ENCODE measurements around the gene RSPH3.
A peak's percentile ranks its signal among the peaks of the same experiment; 100 is the strongest.

RSPH3 gene, protein sequence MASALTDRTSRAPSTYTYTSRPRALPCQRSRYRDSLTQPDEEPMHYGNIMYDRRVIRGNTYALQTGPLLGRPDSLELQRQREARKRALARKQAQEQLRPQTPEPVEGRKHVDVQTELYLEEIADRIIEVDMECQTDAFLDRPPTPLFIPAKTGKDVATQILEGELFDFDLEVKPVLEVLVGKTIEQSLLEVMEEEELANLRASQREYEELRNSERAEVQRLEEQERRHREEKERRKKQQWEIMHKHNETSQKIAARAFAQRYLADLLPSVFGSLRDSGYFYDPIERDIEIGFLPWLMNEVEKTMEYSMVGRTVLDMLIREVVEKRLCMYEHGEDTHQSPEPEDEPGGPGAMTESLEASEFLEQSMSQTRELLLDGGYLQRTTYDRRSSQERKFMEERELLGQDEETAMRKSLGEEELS

DNA sequence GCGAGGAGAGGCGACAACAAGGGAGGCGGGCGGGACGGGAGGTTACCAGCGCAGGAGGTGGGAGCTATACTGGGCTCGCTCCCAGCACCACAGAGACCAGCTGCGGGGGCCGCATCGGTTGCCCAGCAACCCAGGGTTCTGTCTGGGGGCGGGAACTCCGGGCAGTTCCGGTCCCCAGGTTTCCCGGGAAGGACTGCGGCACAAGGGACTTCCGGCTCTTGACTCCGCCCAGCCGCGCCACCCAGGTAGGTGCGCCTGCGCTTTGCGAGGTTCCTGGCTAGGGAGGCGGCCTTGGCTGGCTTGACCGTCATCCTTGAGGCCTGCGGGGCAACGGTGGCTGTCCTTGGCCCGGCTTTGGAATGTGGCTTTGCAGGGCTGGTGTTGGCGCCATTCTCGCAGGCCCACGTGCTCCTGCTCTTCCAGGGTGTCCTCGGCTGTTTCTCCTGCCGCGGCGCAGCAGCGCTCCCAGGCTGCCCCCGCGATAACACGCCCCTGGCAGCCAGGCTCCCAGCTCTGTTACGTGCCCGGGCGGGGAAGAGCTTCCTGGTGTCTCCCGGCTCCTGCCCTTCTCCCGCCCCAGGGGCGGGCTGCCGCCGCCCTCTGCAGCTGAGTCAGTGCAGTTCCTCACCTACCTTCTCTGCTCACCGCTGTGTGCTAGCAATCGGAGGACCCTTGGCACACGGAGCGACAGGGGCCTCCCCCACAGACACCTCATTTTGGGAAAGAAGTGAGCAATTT lies at the start of gene RSPH3:
RSPH3 (minus strand) TSS at position 537 of the 738 bp plus-strand sequence. CDS start 652 bp downstream, outside the sequence.
- H3K4me1 ChIP-seq (ENCODE audit: control insufficient read depth, insufficient read depth, low read length): no peaks in the 10 kb centered on the region
- no peaks in the 10 kb centered on the region for H3K27me3 ChIP-seq (ENCODE audit: control insufficient read depth, insufficient read depth, low read length)
- peak within 1 kb of the TSS; percentile 81 for H3K9ac ChIP-seq (ENCODE audit: low read length)
- H3K4me3 ChIP-seq (ENCODE audit: low read length): peak within 1 kb of the TSS; percentile 86
- H3K36me3 ChIP-seq (ENCODE audit: control insufficient read depth, insufficient read depth, low read length): no peaks in the 10 kb centered on the region
- H3K9me3 ChIP-seq (ENCODE audit: control insufficient read depth, low read length): no peaks in the 10 kb centered on the region

DNA sequence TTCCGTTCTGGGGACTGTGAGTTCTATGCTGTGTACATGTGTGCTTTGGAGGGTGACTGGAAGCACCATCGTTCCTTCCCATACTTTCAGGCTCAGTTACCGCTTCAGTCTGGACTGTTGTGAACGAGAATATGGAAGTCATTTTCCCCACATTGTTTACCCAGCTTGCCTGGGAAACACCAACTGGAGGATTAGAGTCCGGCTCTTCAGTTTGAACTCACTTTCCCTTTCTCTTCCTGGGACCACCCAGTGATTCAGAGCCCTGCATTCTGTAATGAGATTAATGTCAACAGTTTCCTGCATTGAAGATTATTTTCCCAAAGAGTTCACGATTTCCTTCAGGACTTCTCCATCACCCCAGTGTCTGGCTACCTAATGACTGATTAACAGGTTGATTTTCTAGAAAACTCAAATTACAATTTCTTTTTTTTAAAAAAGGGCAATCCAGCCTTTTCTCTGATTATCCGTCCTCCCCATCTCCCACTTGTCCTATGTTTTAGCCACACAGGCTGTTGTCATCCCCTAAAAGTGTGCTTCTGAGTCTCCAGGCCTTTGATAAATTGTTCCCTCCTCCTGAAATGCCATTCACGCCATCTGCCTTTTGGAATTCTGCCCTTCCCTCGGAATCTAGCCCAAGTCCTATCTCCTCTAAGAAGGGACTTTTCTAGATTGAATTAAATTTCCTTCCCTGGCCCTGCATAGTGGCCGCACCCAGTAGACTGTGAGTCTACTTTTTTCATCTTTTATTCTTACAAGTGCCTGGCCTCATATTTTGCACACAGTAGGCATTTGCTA lies 48.1 kb upstream of the RSPH3 start:
- H3K9me3 ChIP-seq (ENCODE audit: control insufficient read depth, low read length): no peaks in the 10 kb centered on the region
- no peaks in the 10 kb centered on the region for H3K4me1 ChIP-seq (ENCODE audit: control insufficient read depth, insufficient read depth, low read length)

DNA sequence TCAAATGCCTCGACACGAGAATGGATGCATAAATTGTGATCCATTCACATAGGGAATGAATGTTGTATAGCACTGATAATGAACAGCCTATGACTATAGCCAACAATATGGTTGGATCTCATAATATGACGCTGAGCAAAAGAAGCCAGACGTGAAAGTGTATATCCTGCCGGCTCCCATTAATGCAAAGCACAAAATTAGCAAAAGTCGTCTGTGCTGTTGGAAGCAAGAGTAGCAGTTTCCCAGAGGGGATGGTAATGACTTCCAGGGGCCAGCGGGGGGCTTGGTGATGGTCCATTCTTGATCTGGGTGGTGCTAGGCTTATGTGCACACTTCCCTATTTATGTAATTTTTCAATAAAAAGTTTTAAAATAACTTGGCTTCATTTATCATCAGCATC lies 45.8 kb upstream of the RSPH3 start:
- no peaks in the 10 kb centered on the region for H3K27me3 ChIP-seq (ENCODE audit: control insufficient read depth, insufficient read depth, low read length)
- H3K36me3 ChIP-seq (ENCODE audit: control insufficient read depth, insufficient read depth, low read length): no peaks in the 10 kb centered on the region
- H3K4me1 ChIP-seq (ENCODE audit: control insufficient read depth, insufficient read depth, low read length): no peaks in the 10 kb centered on the region
- H3K9me3 ChIP-seq (ENCODE audit: control insufficient read depth, low read length): no peaks in the 10 kb centered on the region
- H3K9ac ChIP-seq (ENCODE audit: low read length): no peak overlapping the region
- H3K4me3 ChIP-seq (ENCODE audit: low read length): no peak overlapping the region

More for the DNA sequence above, 48.1 kb upstream of the RSPH3 start:
- H3K27me3 ChIP-seq (ENCODE audit: control insufficient read depth, insufficient read depth, low read length): no peaks in the 10 kb centered on the region
- H3K4me3 ChIP-seq (ENCODE audit: low read length): no peak overlapping the region
- H3K36me3 ChIP-seq (ENCODE audit: control insufficient read depth, insufficient read depth, low read length): no peaks in the 10 kb centered on the region
- H3K9ac ChIP-seq (ENCODE audit: low read length): no peak overlapping the region

DNA sequence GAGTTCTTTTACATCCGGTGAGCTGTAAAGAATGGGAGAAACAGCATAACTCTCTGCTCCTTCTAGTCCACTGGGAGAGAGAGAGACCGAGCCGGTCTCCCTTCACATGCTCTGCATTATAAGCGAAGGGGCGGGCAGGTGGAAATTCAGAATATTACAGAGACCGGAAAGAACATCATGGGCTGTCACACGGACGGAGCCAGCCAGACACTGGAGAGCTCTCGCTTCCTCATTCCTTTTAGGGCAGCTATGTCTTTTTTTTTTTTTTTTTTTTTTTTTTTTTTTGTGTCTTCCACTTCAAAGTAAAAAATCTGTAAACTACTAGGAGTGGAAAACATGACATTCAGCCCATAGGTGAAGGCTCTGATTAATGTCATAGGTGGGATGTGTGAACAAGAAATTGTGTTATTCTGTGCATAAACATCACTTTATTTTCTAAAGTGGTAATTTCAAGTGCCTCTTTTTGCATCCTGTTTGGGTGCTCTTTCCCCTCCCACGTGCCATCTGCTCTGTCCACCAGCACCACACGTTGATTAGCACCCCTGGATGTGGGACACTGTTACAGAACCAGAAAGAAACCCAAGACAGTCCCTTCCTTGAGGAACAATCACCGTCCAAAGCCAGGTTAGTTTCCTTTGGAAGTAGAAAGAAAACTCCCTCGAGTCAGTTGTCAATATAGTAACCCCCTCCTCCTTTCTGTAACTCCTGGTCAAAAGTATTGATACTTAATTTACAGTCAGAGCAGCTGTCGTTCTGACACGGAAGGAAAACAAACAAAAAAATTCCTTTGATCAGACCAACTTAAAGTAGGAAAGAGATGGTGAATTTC lies 45.1 kb upstream of the RSPH3 start, which contains the start of gene TAGAP:
TAGAP (minus strand) TSS at position 93 of the 829 bp plus-strand sequence. CDS start 845 bp downstream, outside the sequence.
- Histone ChIP-seq H3K4me3 (ENCODE audit: low read length) (no peak within 1 kb of the TSS), H3K4me1 (ENCODE audit: control insufficient read depth, insufficient read depth, low read length) (no peaks in the 10 kb centered on the region), H3K9ac (ENCODE audit: low read length) (peak within 1 kb of the TSS; percentile 40), H3K27me3 (ENCODE audit: control insufficient read depth, insufficient read depth, low read length) (no peaks in the 10 kb centered on the region), H3K36me3 (ENCODE audit: control insufficient read depth, insufficient read depth, low read length) (no peaks in the 10 kb centered on the region), H3K9me3 (ENCODE audit: control insufficient read depth, low read length) (no peaks in the 10 kb centered on the region)

DNA sequence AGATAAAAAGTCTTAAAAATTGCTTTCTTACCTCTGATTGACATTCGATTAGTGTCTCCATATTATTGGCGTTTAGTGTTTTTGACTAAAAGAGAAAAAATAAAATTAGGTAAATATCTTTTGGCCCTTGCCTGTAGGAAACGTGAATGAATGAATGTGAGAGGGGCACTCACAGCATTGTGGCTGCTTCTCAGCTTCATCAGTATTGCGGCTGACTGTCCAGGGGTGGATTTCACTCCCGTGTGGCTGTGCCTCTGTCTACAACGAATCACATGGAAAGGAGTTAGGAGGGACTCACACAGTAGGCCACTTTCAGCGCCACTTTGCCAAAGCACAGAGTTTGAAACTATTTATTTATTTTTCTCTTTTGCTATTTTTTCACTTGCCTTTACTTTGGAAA lies 43.9 kb upstream of the RSPH3 start:
- H3K27me3 ChIP-seq (ENCODE audit: control insufficient read depth, insufficient read depth, low read length): no peaks in the 10 kb centered on the region
- no peaks in the 10 kb centered on the region for H3K4me1 ChIP-seq (ENCODE audit: control insufficient read depth, insufficient read depth, low read length)
- H3K9me3 ChIP-seq (ENCODE audit: control insufficient read depth, low read length): no peaks in the 10 kb centered on the region
- no peak overlapping the region for H3K4me3 ChIP-seq (ENCODE audit: low read length)
- H3K36me3 ChIP-seq (ENCODE audit: control insufficient read depth, insufficient read depth, low read length): no peaks in the 10 kb centered on the region
- H3K9ac ChIP-seq (ENCODE audit: low read length): no peak overlapping the region

DNA sequence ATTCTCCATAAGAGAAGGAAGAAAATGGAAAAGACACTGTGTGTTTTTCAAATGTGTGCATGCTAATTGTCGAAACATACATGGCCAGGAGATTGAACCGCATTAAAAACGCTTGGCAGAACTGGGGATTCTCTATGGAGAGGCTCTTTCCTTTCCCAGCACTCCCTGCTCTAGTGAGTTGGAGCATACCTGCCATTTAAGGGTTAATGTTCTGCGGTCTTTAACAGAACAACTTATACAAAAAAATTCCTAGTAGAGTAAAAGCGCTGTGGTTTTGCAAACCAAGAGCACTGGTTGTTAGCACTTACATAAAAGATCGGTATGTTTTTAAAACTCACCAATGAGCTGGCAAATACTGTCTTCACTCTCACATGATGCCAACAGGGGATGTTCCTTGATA lies 43.2 kb upstream of the RSPH3 start:
- H3K4me3 ChIP-seq (ENCODE audit: low read length): no peak overlapping the region
- no peaks in the 10 kb centered on the region for H3K36me3 ChIP-seq (ENCODE audit: control insufficient read depth, insufficient read depth, low read length)
- no peaks in the 10 kb centered on the region for H3K4me1 ChIP-seq (ENCODE audit: control insufficient read depth, insufficient read depth, low read length)
- H3K9me3 ChIP-seq (ENCODE audit: control insufficient read depth, low read length): no peaks in the 10 kb centered on the region
- no peak overlapping the region for H3K9ac ChIP-seq (ENCODE audit: low read length)
- no peaks in the 10 kb centered on the region for H3K27me3 ChIP-seq (ENCODE audit: control insufficient read depth, insufficient read depth, low read length)

DNA sequence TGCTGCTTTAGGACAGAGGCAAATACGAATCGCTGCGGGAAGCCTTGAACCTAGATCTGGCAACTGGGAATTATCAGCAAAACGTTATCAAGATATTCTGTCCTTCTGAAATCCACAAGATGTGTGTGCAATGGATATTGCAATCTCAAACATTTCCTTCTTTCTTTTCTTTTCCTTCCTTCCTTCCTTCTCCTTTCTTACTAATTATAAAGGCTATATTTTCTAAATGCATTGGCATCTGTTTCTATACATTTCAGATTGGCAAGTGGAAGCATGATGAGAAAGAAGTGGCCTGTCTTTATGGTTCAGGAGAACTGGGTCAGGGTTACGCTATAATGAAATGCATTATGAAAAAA lies 42.8 kb upstream of the RSPH3 start:
- Histone ChIP-seq H3K4me3 (ENCODE audit: low read length) (no peak overlapping the region), H3K4me1 (ENCODE audit: control insufficient read depth, insufficient read depth, low read length) (no peaks in the 10 kb centered on the region), H3K27me3 (ENCODE audit: control insufficient read depth, insufficient read depth, low read length) (no peaks in the 10 kb centered on the region), H3K9me3 (ENCODE audit: control insufficient read depth, low read length) (no peaks in the 10 kb centered on the region), H3K36me3 (ENCODE audit: control insufficient read depth, insufficient read depth, low read length) (no peaks in the 10 kb centered on the region), H3K9ac (ENCODE audit: low read length) (no peak overlapping the region)

DNA sequence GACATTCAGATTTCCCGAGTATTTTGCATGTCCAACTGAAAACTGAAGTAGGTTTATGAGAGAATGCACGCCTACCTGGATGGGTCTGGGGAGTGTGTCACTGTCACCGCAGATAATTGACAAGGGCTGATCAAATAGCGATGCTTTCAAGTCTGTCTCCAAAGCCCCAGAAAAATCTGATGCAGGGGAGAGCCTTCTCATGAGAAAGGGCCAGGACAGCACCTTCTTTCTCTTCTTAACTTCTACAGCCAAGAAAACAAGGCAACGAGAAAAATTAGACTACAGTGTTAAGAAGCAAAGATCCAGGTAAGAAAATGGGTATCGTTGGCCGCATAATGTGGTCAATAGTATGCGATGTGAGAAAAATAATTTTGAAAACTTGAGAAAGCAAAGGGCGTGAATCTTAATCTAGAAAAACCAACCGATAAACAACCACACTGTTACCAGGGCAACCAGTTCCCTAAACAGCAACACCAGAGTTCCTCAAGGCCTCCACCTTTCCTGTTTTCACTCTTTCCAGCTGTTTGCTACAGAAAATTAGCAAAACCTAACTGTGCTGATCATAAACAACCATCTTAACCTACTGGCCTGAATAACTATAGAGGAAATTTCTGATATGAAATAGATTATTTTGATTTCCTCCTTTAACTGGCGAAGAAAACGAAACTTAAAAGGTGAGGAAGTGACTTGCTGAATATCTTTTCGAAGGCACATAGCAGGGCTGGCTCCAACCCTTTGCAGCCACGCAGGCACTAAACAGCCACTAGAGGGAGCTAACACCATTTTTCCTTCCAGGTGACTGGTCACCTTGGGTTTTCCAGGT lies 42.2 kb upstream of the RSPH3 start:
- Histone ChIP-seq H3K27me3 (ENCODE audit: control insufficient read depth, insufficient read depth, low read length) (no peaks in the 10 kb centered on the region), H3K9ac (ENCODE audit: low read length) (peak overlapping the region; percentile 19), H3K4me3 (ENCODE audit: low read length) (no peak overlapping the region), H3K9me3 (ENCODE audit: control insufficient read depth, low read length) (no peaks in the 10 kb centered on the region), H3K36me3 (ENCODE audit: control insufficient read depth, insufficient read depth, low read length) (no peaks in the 10 kb centered on the region), H3K4me1 (ENCODE audit: control insufficient read depth, insufficient read depth, low read length) (no peaks in the 10 kb centered on the region)

DNA sequence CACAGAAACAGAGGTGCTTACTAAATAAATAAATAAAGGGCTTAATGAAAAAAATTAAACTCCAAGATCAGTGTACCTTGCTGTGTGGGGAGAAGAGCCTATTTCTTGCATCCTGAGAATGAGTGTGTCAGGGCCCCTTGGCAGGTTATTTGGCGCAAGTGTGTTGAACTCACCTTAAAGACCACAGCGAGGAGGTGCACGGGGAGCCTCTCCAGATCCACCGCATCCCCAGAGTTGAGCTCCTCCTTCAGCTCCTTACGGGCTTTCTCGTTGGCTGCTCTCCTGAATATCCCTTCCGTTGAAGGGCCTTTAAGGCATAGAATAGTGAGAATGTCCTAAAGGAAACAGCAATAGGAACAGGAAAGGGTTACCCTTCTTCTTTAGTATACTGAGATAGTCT lies 41.2 kb upstream of the RSPH3 start:
- H3K4me1 ChIP-seq (ENCODE audit: control insufficient read depth, insufficient read depth, low read length): no peaks in the 10 kb centered on the region

DNA sequence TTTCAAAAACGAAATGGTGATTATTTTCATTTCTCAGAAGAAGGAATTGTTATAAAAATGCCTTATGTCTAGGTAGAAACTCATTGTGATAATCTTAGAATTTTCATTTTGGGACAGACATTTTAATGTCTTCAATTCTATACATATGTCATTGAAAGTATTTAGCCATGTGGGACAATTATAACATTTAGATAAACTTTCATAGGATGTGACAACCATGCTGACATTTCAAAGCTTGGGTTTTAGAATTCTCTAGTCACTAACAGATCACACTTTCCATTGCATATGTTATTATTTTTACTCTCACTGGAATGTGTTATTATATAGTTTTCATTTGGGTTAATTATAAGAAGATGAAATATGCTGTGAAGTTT lies 39.9 kb upstream of the RSPH3 start:
- H3K4me3 ChIP-seq (ENCODE audit: low read length): no peak overlapping the region
- H3K36me3 ChIP-seq (ENCODE audit: control insufficient read depth, insufficient read depth, low read length): no peaks in the 10 kb centered on the region
- no peaks in the 10 kb centered on the region for H3K9me3 ChIP-seq (ENCODE audit: control insufficient read depth, low read length)
- no peaks in the 10 kb centered on the region for H3K4me1 ChIP-seq (ENCODE audit: control insufficient read depth, insufficient read depth, low read length)
- H3K9ac ChIP-seq (ENCODE audit: low read length): no peak overlapping the region
- no peaks in the 10 kb centered on the region for H3K27me3 ChIP-seq (ENCODE audit: control insufficient read depth, insufficient read depth, low read length)

More for the DNA sequence above, 41.2 kb upstream of the RSPH3 start:
- H3K36me3 ChIP-seq (ENCODE audit: control insufficient read depth, insufficient read depth, low read length): no peaks in the 10 kb centered on the region
- no peak overlapping the region for H3K9ac ChIP-seq (ENCODE audit: low read length)
- no peaks in the 10 kb centered on the region for H3K27me3 ChIP-seq (ENCODE audit: control insufficient read depth, insufficient read depth, low read length)
- no peaks in the 10 kb centered on the region for H3K9me3 ChIP-seq (ENCODE audit: control insufficient read depth, low read length)
- no peak overlapping the region for H3K4me3 ChIP-seq (ENCODE audit: low read length)
